GM21717 (cell line): ENCODE measurements around the gene FAM107B.

Experiments
- ATAC-seq: cut with Tn5 transposase; IDR thresholded peaks from one replicate; pipeline ENCODE4 v1.9.1; 2021; ENCODE audit warnings: mild to moderate bottlenecking, moderate library complexity; ENCODE audit not compliant: unreplicated experiment

Gene FAM107B

DNA sequence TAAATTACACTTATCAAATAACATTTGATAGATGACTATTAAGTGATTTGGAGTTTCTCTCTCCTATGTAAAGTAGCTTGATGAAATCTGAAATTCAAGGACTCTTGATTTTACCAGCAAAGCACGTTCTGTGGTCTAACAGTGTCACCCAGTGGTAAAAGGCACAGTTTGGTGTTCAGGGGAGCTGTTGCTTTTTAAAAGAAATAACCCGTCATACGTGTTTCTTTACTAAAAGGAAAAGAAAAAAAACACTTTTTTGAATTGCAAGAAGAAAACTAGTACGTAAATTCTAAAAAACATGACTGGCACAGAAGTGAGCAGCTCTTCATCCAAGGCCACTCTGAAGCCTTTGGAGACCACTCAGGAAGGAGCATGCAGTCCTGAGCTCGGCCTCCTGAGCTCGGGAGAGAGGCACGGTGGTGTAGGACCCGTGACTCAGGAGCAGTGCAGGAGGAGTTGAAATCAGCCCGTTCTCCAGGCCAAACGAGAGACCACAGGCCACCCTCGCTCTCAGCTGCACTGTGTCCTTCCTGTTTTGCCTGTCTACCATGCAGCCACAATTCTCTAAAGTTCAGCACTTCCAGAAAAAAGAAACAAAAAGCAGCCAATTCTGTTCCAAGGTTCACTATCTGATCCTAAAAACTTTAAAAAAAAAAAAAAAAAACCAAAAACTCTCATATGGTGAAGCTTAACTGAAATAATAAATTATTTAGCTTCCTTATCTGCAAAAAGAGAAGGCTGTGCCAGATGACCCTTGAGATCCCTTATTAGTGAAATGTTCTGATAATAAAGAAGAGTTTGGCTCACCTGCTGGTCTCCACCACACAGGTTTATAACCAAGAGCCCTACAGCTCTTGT is 231.4 kb downstream of the FAM107B start:
- ATAC-seq, result no peak

- no peak for ATAC-seq
Observed at GRCh38 chr10:14541379-14541778, 233.3 kb downstream of the FAM107B start.

DNA sequence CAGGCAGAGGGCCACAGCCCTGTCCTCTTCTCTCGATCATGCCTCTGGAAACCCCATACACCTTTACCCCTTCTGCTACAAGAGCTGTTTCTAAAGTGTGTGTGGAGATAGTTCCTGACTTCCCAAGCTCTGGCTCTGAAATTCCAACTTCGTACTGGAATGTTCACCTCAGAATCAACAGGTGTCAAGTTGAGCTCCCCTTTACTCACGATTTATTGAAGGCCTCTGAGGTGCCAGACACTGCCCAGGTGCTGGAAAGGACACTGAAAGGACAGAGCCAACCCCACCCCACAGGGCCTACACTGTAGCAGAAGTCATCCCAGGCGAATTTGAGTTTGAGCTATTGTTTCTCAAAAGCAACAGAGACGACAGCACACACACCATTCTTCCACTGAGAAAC is 234.1 kb downstream of the FAM107B start:
- no peak for ATAC-seq

- no peak for ATAC-seq
Observed at GRCh38 chr10:14540062-14540461, 234.6 kb downstream of the FAM107B start.

GRCh38 chr10:14539176-14539575 is 235.5 kb downstream of the FAM107B start:
- ATAC-seq, result no peak

DNA sequence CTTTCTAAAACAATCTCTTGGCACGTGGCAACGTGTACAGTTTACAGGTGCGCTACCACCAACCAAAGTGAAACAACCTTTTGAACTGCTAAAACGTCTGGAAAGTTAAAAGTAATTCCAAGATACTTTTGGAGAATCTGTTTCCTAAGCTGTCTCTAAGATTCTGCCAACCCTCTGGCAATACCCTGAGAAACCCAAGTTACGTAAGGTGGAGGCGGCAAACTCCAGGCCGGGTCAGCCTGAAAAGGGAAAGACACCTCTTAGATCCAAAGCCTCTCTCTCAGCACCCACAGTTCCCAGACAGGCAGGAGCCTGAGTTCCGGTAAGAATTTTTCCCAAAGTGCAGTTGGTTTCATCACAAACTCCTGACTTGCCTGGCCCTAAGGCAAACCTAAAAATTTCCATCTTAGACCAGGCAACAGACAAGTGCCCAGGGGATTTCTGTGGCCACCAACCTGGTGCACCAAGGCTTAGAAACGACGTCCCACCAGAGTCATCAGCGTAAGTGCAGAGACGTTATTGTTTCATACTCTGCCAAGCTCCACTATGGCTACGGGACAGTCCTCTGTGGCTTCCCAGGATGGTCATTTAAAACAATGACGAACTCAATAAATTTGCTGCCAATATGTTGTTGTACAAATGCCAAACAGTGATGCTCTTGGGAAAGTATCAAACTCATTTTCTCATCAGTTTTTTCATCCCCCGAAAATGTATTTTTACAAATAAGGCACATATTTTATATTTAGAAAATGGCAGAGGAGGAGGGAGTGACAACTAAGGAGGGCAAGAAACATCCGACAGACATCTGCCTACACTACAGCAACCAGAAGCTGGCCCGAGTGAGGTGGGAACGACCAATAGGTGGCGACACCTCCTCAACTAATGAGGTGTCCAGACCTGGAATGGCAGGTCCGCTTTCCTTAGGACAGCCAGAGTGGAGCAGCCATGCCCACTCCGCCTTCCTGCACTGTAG is 238.2 kb downstream of the FAM107B start:
- ATAC-seq, result no peak

- ATAC-seq, result no peak
Observed at GRCh38 chr10:14535457-14536130, 239.1 kb downstream of the FAM107B start.

GRCh38 chr10:14534152-14534551 is 240.5 kb downstream of the FAM107B start:
- no peak for ATAC-seq

GRCh38 chr10:14533295-14533694 is 241.4 kb downstream of the FAM107B start:
- no peak for ATAC-seq

DNA sequence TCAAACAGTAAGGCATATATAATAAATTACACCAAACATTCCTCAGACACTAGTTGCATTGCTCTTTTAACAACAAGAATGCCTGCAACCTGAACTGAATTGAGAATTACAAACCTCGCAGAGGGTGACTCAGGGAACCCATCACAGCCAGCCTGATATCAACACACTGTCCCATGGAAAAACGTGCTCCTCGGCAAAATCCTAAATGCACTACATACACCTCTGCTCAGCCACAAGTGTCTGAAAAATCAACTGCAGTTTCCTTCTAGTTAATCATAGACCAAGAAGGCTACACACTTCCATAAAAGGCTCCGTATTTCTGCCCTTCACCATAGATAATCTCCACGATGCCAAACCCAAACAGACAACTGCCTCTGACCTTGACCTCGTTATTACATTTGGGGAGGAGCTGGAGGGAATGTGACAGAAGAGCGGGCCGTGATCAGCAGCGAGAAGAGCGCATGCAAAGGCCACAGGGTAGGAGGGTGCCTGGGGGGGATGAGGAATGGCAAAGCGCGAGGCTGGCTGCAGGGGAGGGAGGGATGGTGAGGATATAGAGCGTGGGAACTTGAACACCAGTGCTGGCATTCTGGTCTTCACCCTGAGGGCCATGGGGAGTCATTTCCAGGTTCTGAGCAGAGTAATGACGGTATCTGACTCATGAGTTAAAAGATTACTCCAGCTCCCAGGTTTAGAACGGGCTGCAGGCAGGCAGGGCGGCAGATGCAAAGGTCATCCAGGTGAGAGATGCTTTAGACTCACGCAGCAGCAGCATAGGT is 242.0 kb downstream of the FAM107B start:
- ATAC-seq, result no peak

- ATAC-seq, result no peak
Observed at GRCh38 chr10:14531974-14532373, 242.7 kb downstream of the FAM107B start.

DNA sequence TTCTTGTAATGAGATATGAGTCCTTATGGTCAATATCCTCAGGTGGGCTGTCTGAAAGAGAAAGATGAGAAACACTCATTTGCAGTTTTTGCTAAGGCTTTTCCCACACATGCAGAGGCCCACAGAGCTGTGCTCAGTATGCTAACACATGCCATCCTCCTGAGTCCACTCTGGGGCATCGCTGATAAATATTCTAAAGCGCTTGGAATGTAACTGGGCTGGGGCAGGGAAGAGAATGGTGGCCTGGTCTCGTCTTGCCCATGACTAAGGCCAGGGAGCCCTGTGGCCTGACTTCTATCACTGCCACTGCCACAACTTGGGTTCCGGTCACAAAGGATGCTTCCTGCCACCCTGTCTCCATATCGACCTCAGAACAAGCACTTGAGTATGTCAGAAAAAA is 244.2 kb downstream of the FAM107B start:
- no peak for ATAC-seq

GRCh38 chr10:14529351-14529750 is 245.3 kb downstream of the FAM107B start:
- ATAC-seq, result no peak

- no peak for ATAC-seq
Observed at GRCh38 chr10:14528450-14528849, 246.2 kb downstream of the FAM107B start.

DNA sequence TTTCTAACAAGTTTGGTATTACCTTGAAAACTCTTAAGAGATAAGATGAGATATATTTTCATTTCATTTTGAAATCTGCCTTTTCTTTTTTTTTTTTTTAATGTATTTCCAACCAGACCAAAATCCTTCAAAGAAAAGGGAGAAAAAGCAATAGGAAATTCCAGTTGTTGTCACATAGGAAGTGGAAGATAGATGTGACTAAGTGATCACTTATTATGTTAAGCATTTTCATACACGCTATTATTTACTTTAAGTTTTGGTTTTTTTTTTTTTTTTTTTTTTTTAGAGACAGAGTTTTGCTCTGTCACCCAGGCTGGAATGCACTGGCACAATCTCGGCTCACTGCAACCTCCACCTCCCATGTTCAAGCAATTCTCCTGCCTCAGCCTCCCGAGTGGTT is 246.8 kb downstream of the FAM107B start:
- ATAC-seq, result no peak

- no peak for ATAC-seq
Observed at GRCh38 chr10:14527134-14527844, 247.4 kb downstream of the FAM107B start.

DNA sequence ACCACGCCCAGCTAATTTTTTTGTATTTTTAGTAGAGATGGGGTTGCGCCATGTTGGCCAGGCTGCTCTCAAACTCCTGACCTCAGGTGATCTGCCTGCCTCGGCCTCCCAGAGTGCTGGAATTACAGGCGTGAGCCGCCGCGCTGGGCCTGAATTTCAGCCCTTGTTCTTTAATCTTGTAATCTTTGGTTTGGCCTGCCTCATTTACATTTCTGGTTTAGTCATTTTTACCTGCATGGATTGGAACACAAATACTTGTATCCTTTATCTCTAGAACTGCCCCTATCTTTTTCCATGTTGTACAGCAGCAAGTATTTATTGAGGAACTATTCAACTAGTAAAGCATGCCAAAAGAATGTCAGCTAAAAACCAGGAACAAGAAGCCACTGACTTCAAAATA is 248.4 kb downstream of the FAM107B start:
- ATAC-seq, result no peak

DNA sequence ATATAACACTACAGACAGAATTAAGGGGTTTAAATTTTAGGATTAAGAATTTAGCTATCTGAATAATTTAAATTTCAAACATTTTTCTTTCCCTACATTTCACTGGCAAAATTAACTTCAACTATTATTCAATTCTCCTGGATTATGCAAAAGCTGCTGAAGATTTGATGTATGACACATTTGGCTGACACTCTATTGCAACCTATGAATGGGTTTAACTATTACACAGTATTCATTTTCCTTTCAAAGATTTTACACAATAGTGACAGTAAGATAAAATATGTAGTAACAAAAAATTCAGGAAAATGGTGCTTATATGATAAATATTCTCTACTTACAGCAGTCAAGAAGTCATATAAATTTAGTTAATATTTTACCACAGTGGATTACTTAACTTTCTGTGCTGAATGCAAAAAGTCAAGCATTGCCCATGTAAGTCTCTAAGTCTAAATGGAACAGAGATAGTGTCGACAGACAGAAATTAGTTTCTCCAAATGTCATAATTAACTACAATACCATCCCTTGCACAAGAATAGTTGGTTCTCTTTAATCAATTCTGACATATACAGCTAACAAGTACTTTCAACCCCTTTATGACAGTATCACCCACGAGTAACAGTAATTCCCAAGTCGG is 249.9 kb downstream of the FAM107B start:
- ATAC-seq, result no peak

GRCh38 chr10:14523286-14523685 is 251.4 kb downstream of the FAM107B start:
- ATAC-seq, result no peak
